Lower leg skin (tissue), 3 donors: ENCODE results near the gene TRAPPC12.

Experiments used
- CTCF ChIP-seq, 3 donors: fragments of 450-650 bp; IDR thresholded peaks; one replicate each; pipeline ENCODE4 v1.5.1; 2016; ENCODE audit warnings: antibody characterized with exemption in 3 of 3, mild to moderate bottlenecking in 3 of 3, moderate library complexity in 2 of 3
- POLR2A ChIP-seq, 2 donors: fragments of 450-650 bp; IDR thresholded peaks; one replicate each; pipeline ENCODE4 v1.6.1; 2016 to 2017; ENCODE audit warnings: antibody characterized with exemption in 2 of 2, mild to moderate bottlenecking in 1 of 2, moderate library complexity in 1 of 2

GRCh38 chr2:3414133-3414860, 34.8 kb downstream of the TRAPPC12 start:
- TF ChIP-seq CTCF (IDR thresholded peaks at IDR 0.05) (no peak), POLR2A (IDR thresholded peaks at IDR 0.05) (no peak)
